ENCODE results near the gene ZCCHC2.
A peak's percentile ranks its signal among the peaks of the same experiment; 100 is the strongest.

ZCCHC2 gene

GRCh38 chr18:62611453-62612288, 88.8 kb downstream of the ZCCHC2 start:
- DNase-seq: no peak

GRCh38 chr18:62612289-62612645, 89.4 kb downstream of the ZCCHC2 start:
- DNase-seq: no peak

- DNase-seq: no peak
Observed at GRCh38 chr18:62612776-62613175, 90.0 kb downstream of the ZCCHC2 start.

DNA sequence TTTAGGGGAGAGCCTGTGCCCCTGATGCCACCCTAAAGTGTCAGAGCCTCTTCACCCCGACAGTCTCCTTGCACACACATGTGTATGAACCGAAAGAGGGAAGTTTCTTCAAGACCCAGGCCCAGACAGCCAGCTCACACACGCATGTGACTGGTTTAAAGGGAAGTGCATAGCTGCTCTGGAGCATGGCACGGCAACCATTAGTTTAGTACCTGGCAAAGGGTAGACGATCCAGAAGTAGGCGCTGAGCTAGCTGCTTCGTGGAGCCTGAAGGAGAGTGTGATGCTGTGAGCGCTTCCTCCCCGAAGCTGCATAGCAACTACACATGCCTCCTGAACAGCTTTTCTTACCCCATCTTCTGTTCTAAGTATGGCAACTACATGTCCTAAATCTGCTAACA, 91.7 kb downstream of the ZCCHC2 start:
- DNase-seq: no peak

DNA sequence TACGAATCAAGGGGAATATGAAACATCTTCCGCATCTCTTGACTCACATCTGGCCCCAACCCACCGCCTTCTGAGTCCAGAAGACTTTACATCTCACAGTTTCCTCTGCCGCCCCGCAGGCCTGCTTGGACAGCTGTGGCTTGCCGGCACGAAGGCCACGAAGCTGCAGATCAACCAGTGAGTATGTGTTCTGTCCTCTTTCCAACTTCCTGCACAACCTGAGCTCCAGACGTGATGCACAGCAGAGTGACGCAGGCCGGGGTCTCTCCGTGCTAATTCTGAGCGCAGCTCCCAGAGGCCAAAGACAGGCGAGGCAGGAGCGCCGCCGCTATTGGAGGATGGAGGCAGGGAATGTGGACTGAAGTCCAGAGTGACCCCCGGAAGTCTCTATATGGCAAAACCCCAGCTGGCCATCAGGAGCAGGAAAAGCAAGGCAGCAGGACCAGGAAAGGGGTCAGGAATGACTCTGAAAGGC, 93.5 kb downstream of the ZCCHC2 start:
- no peak for DNase-seq

DNA sequence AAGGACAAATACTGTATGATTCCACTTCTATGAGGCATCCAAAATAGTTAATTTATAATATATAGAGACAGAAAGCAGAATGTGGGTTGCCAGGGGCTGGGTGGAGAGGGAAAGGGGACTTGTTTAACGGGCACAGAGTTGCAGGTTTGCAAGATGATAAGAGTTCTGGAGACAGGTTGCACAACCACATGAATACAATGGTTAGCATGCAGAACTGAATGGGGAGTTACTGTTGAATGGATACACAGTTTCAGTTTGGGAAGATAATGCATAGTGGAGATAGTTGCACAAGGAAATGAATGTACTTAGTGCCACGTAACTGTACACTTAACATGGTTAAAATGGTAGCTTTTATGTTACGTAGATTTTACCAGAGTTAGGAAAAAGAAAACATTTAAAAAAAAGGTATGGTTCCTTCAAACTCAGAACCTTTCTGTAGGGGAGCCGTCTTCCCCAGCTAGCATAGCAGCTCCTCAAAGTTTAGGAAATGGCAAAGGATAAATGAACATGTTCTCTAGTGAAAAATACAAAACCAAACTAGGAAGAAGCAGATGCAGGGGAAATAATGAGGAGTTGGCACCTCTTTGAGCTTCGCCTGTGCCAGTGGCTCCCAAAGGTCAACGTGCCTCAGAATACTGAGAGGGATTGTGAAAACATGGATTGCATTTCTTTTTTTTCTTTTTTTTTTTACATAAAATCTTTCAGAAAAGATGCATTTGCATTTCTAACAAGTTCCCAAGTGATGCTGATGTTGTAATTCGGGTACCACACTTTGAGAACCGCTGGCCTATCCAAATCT, 95.2 kb downstream of the ZCCHC2 start:
- no peak for DNase-seq

DNA sequence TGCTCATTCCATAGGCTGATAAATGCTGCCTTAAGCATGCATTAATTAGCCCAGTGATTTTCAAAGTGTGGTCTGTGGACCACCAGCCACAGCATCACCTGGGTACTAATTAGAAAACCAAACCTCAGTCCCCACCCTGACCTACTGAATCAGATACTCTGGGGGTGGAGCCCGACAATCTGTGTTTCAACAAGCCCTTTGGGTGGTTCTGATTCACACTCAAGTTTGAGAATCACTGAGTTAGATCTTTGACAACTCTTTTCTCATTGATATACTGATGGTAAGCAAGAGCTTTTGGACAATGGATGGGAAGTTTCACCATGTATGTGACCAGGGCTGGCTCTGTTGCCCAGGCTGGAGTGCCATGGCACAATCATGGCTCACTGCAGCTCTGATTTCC, 95.9 kb downstream of the ZCCHC2 start:
- no peak for DNase-seq

- DNase-seq: peak; percentile 33
Observed at GRCh38 chr18:62621546-62621945, 98.7 kb downstream of the ZCCHC2 start.

DNA sequence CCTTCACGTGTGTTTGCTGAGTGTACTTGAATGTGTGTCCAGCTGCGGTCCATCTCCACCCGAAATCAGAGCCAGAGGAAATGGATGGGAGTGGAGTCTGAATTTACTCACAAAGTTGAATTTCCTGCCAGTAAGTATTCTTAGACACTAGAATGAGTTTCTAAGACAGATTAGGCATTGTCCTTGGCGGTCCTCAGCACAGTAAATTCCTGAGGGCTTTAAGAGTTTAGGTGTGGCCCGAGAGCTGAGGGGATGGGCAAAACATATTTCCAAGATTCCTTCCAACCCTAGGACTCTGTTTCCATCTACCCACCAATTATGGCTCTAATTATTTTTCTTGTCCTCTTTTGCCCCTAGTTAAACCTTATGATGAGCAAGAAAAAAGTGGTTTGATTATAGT, 102.2 kb downstream of the ZCCHC2 start:
- no peak for DNase-seq
